ENCODE results near the gene OR2Y1.
"Not testable (repeated sequence)": the region's sequence is repeated elsewhere in the genome, so short reads cannot be mapped to it uniquely, and the experiment has no call there.

The OR2Y1 gene

GRCh38 chr5:180784497-180785097, 44.7 kb upstream of the OR2Y1 start:
- no peaks in the 10 kb centered on the region for H3K79me2 ChIP-seq (ENCODE audit: insufficient read depth, low read length)
- H3K36me3 ChIP-seq (ENCODE audit: insufficient read depth, low read length) = peaks cover 12% of the 10 kb centered on the region
- no peaks in the 10 kb centered on the region for H4K20me1 ChIP-seq (ENCODE audit: insufficient read depth, low read length)
- no peaks in the 10 kb centered on the region for H3F3A ChIP-seq (ENCODE audit: insufficient read depth, low read length)
- H3K9me3 ChIP-seq (ENCODE audit: low read length) = no peaks in the 10 kb centered on the region
- H3K9me2 ChIP-seq (ENCODE audit: low read depth, low read length) = no peaks in the 10 kb centered on the region
- no peak overlapping the region for H3K4me3 ChIP-seq (ENCODE audit: low read depth, low read length, poor library complexity, severe bottlenecking)
- TF ChIP-seq CTCF (IDR thresholded peaks at IDR 0.05; ENCODE audit: low read length) = peak; percentile 81
- TF ChIP-seq EZH2 (IDR thresholded peaks at IDR 0.05; ENCODE audit: borderline replicate concordance, low read length) = no peak
- no peak overlapping the region for H2AFZ ChIP-seq (ENCODE audit: low read length)
- no peak overlapping the region for H3K4me2 ChIP-seq (ENCODE audit: low read length)
- H3K4me1 ChIP-seq (ENCODE audit: insufficient read depth, low read length, severe bottlenecking) = peaks cover 20% of the 10 kb centered on the region
- H3K27ac ChIP-seq (ENCODE audit: low read depth, low read length, poor library complexity, severe bottlenecking) = no peak overlapping the region
- H3K9ac ChIP-seq (ENCODE audit: low read length) = no peak overlapping the region
- no peaks in the 10 kb centered on the region; the same call in 1 of the 2 replicates for H3K27me3 ChIP-seq (ENCODE audit: insufficient read depth, low read length)

DNA sequence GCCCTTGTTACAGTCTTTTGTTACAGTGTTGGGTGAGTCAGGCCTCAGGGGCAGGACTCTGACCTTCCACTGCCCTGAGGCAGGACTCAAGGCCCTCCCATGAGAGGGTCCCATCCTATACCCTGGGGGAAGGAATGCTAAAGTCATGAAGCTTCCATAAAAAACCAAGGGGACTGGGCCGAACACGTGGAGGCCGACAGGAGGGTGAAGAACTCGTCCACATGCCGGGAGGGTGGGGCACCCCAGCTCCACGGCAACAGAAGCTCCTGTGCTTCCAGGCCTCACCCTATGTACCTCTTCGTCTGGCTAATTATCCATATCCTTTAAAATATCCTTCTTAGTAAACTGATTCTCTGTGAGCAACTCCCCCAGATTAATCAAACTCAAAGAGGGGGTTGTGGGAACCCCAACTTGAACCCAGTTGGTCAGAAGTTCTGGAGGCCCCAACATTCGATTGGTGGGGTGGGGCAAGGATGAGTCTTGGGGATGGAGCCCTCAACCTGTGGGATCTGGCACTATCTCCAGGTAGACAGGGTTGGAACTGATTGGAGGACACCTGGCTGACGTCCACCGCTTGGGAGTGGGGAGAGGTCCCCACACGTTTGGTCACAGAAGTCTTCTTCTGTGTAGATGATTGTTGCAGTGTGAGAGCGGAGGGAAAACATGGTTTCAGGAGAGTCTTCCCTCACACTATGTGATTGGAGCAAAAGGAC, 43.6 kb upstream of the OR2Y1 start:
- no peak overlapping the region for H2AFZ ChIP-seq (ENCODE audit: low read length)
- TF ChIP-seq CTCF (IDR thresholded peaks at IDR 0.05; ENCODE audit: low read length) = no peak
- TF ChIP-seq EZH2 (IDR thresholded peaks at IDR 0.05; ENCODE audit: borderline replicate concordance, low read length) = no peak
- peaks cover under 1% of the 10 kb centered on the region; the same call in 1 of the 2 replicates for H3K36me3 ChIP-seq (ENCODE audit: insufficient read depth, low read length)
- H3K4me2 ChIP-seq (ENCODE audit: low read length) = no peak overlapping the region
- no peak overlapping the region for H3K4me3 ChIP-seq (ENCODE audit: low read depth, low read length, poor library complexity, severe bottlenecking)
- H3K9me3 ChIP-seq (ENCODE audit: low read length) = no peaks in the 10 kb centered on the region
- H4K20me1 ChIP-seq (ENCODE audit: insufficient read depth, low read length) = no peaks in the 10 kb centered on the region
- H3K79me2 ChIP-seq (ENCODE audit: insufficient read depth, low read length) = no peaks in the 10 kb centered on the region
- no peak overlapping the region for H3K27ac ChIP-seq (ENCODE audit: low read depth, low read length, poor library complexity, severe bottlenecking)
- peaks cover 20% of the 10 kb centered on the region for H3K4me1 ChIP-seq (ENCODE audit: insufficient read depth, low read length, severe bottlenecking)
- H3K27me3 ChIP-seq (ENCODE audit: insufficient read depth, low read length) = no peaks in the 10 kb centered on the region; the same call in 1 of the 2 replicates
- no peaks in the 10 kb centered on the region for H3F3A ChIP-seq (ENCODE audit: insufficient read depth, low read length)
- H3K9me2 ChIP-seq (ENCODE audit: low read depth, low read length) = no peaks in the 10 kb centered on the region
- no peak overlapping the region for H3K9ac ChIP-seq (ENCODE audit: low read length)

- Histone ChIP-seq H3K4me1 (ENCODE audit: insufficient read depth, low read length, severe bottlenecking) (peaks cover 20% of the 10 kb centered on the region), H3K9ac (ENCODE audit: low read length) (no peak overlapping the region), H3K79me2 (ENCODE audit: insufficient read depth, low read length) (no peaks in the 10 kb centered on the region), H3K9me3 (ENCODE audit: low read length) (no peaks in the 10 kb centered on the region), H3K36me3 (ENCODE audit: insufficient read depth, low read length) (no peaks in the 10 kb centered on the region), H3F3A (ENCODE audit: insufficient read depth, low read length) (no peaks in the 10 kb centered on the region), H3K4me2 (ENCODE audit: low read length) (no peak overlapping the region), H2AFZ (ENCODE audit: low read length) (no peak overlapping the region), H3K27me3 (ENCODE audit: insufficient read depth, low read length) (no peaks in the 10 kb centered on the region; the same call in 1 of the 2 replicates), H3K27ac (ENCODE audit: low read depth, low read length, poor library complexity, severe bottlenecking) (no peak overlapping the region), H3K9me2 (ENCODE audit: low read depth, low read length) (no peaks in the 10 kb centered on the region), H4K20me1 (ENCODE audit: insufficient read depth, low read length) (no peaks in the 10 kb centered on the region), H3K4me3 (ENCODE audit: low read depth, low read length, poor library complexity, severe bottlenecking) (no peak overlapping the region)
- no peak for TF ChIP-seq EZH2 (IDR thresholded peaks at IDR 0.05; ENCODE audit: borderline replicate concordance, low read length)
- no peak for TF ChIP-seq CTCF (IDR thresholded peaks at IDR 0.05; ENCODE audit: low read length)
These were observed 42.9 kb upstream of the OR2Y1 start for GRCh38 chr5:180782748-180783147.

DNA sequence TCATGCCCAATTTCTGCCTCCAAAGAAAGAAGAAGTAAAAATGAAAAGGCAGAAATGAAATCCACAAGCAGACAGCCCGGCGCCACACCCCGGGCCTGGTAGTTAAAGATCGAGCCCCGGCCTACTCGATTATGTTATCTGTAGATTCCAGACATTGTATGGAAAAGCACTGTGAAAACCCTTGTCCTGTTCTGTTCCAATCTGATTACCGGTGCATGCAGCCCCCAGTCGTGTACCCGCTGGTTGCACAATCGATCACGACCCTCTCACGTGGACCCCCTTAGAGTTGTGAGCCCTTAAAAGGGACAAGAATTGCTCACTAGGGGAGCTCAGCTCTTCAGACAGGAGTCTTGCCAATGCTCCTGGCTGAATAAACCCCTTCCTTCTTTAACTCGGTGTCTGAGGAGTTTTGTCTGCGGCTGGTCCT, 42.1 kb upstream of the OR2Y1 start:
- not testable (repeated sequence) for H2AFZ ChIP-seq (ENCODE audit: low read length); H3K27ac ChIP-seq (ENCODE audit: low read depth, low read length, poor library complexity, severe bottlenecking); H3K9ac ChIP-seq (ENCODE audit: low read length); H3K9me2 ChIP-seq (ENCODE audit: low read depth, low read length); H3F3A ChIP-seq (ENCODE audit: insufficient read depth, low read length); H4K20me1 ChIP-seq (ENCODE audit: insufficient read depth, low read length); H3K4me2 ChIP-seq (ENCODE audit: low read length); H3K27me3 ChIP-seq (ENCODE audit: insufficient read depth, low read length); H3K79me2 ChIP-seq (ENCODE audit: insufficient read depth, low read length); H3K4me3 ChIP-seq (ENCODE audit: low read depth, low read length, poor library complexity, severe bottlenecking); H3K9me3 ChIP-seq (ENCODE audit: low read length); H3K36me3 ChIP-seq (ENCODE audit: insufficient read depth, low read length)
- peaks cover 17% of the 10 kb centered on the region for H3K4me1 ChIP-seq (ENCODE audit: insufficient read depth, low read length, severe bottlenecking)

Data from OCI-LY1 (cell line).